Stimulated activated naive CD8-positive, alpha-beta T cell treated with anti-CD3 and anti-CD28 coated beads, Interleukin-15, Interleukin-2, amounts not matched to agents 100 U/mL and 50 U/mL, for 24 hours (primary cell): ENCODE data around the gene SMU1.
A peak's percentile ranks its signal among the peaks of the same experiment; 100 is the strongest.
"Not testable (repeated sequence)": the region's sequence is repeated elsewhere in the genome, so short reads cannot be mapped to it uniquely, and the experiment has no call there.

Source experiments
- ATAC-seq: fragments of 150-1000 bp; cut with Tn5 transposase; one replicate; pipeline ENCODE4 v1.10.0; 2021
- DNase-seq: peaks from one replicate; pipeline ENCODE4 v3.0.0; 2021

The SMU1 gene

DNA sequence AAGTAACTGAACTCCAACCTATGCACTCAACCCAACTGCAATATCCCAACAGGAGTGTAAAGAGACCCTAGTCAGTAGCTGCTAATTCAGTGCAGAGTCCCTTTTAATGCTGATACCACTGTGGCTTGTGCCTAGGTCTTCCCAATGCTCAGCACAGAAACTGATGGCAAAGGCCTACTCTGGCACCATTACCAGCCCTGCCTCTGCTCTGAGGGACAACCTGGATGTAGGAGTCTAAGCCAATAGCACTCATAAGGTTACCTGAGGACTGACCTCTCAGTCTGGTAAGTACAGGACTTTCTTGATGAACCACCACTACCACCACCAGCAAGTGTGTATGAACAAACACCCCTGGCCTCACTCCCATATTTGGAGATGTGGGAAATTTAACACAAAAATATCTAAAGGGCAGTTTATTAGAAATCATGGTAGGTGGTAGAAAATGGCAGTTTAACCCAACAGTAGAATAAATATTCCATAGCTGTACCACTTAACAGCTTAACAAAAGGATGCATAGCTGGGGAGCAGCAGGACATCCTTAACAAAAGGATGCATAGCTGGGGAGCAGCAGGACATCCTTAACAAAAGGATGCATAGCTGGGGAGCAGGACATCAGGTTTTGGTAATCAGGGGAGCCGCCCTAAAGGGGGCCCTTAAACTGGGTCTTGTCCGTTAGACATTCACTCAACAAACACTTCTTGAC, 62.4 kb downstream of the SMU1 start:
- no peak for ATAC-seq
- DNase-seq: no peak

GRCh38 chr9:33012328-33013069, 64.0 kb downstream of the SMU1 start:
- no peak for ATAC-seq

DNA sequence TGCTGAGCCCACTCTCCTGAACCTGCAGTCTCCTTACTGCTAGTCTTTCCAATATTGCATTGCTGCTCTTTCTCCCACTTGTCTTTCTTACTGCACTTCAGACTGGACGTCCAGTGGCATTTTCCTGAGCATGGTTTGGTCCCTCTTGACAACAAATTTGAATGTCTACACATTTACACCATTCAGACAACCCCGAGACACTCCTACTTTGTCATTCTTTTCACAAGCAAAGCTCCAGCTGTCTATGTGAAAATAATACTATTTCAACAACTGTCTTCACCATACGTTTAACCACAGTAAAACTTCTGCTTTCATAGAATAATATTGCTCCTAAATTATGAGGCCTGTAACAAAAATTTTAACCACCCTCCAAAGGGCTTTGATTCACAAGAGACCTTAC, 64.6 kb downstream of the SMU1 start:
- ATAC-seq: no peak
- DNase-seq: no peak

More at GRCh38 chr9:33012328-33013069, 64.0 kb downstream of the SMU1 start:
- no peak for DNase-seq

DNA sequence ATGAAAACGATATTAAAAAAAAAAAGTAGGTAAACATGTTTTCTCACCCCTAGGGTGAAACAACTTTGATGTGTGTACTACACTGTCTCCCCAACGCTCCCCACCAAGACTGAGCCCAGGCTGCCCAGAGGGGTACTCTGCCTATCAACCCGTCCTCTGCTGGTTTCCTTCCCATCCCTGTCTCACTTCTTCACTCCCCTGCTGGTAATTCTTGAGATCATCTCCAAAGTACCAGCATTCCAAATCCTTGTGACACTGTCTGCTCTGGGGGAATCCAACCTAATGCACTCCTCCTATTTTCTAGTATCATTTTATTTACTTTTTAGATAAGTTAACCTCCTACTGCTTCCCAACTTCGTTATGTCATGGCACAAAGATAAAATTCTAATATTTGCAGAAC, 68.7 kb downstream of the SMU1 start:
- no peak for DNase-seq
- ATAC-seq: no peak

- DNase-seq, ATAC-seq: not testable (repeated sequence)
Observed at GRCh38 chr9:33005335-33005734, 71.1 kb downstream of the SMU1 start.

DNA sequence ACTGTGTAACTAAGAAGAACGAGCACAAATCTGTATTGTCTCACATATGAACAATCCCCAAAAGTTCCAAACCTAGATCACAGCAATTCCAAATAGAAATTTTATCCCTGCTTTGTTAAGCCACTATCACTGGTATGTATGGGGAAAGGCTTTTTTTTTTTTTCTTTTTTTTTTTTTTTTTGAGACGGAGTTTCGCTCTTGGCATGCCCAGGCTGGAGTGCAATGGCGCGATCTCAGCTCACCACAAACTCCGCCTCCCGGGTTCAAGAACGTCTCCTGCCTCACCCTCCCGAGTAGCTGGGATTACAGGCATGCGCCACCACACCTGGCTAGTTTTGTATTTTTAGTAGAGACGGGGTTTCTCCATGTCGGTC, 75.8 kb downstream of the SMU1 start:
- not testable (repeated sequence) for ATAC-seq
- DNase-seq: peak; percentile 28

- ATAC-seq (no peak), DNase-seq (no peak)
Observed at GRCh38 chr9:32992595-32993238, 83.8 kb downstream of the SMU1 start.

DNA sequence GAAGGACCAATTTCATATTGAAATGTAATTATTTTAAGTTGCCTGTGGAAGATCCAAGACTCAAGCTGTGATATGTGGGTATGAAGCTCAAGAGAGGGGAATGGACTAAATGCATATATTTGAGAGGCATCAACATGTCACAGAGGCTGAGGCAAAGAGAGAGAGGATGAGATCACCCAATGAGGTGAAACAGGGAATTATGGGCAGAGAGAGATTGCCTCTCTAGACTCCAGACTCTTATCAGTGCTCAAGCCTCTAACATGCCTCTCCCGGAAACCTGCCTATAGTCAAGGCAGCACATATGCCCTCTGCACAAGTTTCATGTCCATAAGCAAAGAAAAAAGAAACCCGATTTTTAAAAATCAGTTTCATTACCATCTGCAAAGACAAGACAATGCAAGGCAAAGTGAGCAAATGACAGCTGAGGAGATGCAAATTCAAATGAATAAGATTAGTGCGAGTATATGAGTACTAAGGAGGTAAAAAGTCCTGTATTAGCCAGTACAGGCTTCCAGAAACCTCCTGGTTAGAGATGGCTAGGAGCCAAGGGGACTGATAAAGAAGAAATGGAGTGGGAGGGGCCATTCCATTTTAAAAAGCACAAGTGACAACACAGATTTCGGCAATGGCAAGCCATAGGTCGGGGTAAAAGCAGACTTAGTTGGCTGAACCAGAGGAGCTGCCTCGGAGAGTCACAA, 84.4 kb downstream of the SMU1 start:
- no peak for ATAC-seq
- no peak for DNase-seq
